ENCODE results near the gene CPSF4L.

Gene CPSF4L

GRCh38 chr17:73304971-73305812 lies 43.5 kb upstream of the CPSF4L start:
- no peak for DNase-seq (ENCODE audit: low spot score)
- TF ChIP-seq CTCF (IDR thresholded peaks at IDR 0.05; ENCODE audit: extremely low read depth, missing control alignments), result no peak

GRCh38 chr17:73304438-73304837 lies 42.8 kb upstream of the CPSF4L start:
- TF ChIP-seq CTCF (IDR thresholded peaks at IDR 0.05; ENCODE audit: extremely low read depth, missing control alignments), result no peak
- DNase-seq (ENCODE audit: low spot score), result no peak

GRCh38 chr17:73302189-73302588 lies 40.5 kb upstream of the CPSF4L start:
- no peak for TF ChIP-seq CTCF (IDR thresholded peaks at IDR 0.05; ENCODE audit: extremely low read depth, missing control alignments)
- DNase-seq (ENCODE audit: low spot score), result no peak

GRCh38 chr17:73301369-73301768 lies 39.7 kb upstream of the CPSF4L start:
- no peak for TF ChIP-seq CTCF (IDR thresholded peaks at IDR 0.05; ENCODE audit: extremely low read depth, missing control alignments)
- no peak for DNase-seq (ENCODE audit: low spot score)

GRCh38 chr17:73300392-73300791 lies 38.7 kb upstream of the CPSF4L start:
- DNase-seq (ENCODE audit: low spot score), result no peak
- no peak for TF ChIP-seq CTCF (IDR thresholded peaks at IDR 0.05; ENCODE audit: extremely low read depth, missing control alignments)

GRCh38 chr17:73297934-73298861 lies 36.5 kb upstream of the CPSF4L start:
- TF ChIP-seq CTCF (IDR thresholded peaks at IDR 0.05; ENCODE audit: extremely low read depth, missing control alignments), result no peak
- DNase-seq (ENCODE audit: low spot score), result no peak

GRCh38 chr17:73293480-73293911 lies 31.8 kb upstream of the CPSF4L start:
- DNase-seq (ENCODE audit: low spot score), result no peak
- TF ChIP-seq CTCF (IDR thresholded peaks at IDR 0.05; ENCODE audit: extremely low read depth, missing control alignments), result no peak

Data from GM20000 (cell line).